HG02588 (cell line): ENCODE measurements around the gene ARL14.

Source experiments
- ATAC-seq: cut with Tn5 transposase; IDR thresholded peaks from one replicate; pipeline ENCODE4 v1.9.1; 2021; ENCODE audit warnings: mild to moderate bottlenecking, moderate library complexity; ENCODE audit not compliant: unreplicated experiment

ARL14 gene

DNA sequence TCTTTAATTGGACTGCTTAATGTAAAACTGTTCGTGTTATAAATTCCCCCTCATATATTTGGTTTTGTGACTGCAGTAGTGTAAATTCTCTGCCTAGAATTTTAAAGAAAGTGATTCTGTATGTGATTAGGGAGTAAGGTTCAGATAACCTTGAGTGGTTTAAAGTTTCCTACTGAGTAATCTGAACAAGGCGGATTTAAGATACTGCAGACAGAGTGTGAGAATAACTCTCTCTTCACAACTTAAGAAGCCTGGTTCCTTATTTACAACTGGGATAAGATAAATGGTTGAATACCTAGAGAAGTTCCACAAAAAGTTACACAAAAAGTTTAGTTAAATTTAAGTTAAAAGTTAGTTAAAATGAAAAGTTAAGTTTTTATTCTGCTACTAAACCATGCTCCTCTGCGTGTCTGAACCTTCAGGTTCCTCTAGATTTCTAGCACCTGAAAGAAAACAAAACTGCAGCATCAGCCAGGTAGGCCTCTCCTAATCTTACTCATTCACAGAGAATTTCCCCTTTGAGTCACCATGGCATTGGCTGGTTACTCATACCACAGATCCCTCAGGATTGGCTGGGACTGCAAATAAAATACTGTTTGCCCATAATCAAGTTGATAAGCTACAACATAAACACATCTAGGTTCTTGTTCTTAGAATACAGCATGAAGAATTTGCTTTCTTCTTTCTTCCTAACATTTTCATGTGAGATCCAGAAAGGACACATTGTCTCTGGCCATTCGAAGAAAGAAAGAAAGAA lies at the start of gene ARL14:
ARL14 (plus strand) TSS at position 614 of the 757 bp plus-strand sequence. CDS start 187 bp downstream, outside the sequence.
- ATAC-seq: no peak

DNA sequence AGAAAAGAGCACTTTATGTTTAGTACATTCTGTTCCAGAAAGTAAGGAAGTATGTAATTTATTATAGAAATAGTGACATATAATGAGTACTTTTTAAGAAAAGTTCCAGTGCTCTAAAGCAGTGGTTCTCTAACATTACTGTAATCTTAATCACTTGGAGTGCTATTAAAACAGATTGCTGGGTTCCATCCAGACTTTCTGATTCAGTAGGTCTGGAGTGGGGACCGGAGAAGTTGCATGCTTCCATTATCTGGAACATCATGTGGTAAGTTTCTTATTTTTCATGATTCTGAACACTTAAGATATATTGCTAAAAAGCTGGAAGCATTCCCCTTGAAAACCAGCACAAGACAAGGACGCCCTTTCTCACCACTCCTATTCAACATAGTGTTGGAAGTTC lies 47.5 kb upstream of the ARL14 start:
- ATAC-seq: no peak

DNA sequence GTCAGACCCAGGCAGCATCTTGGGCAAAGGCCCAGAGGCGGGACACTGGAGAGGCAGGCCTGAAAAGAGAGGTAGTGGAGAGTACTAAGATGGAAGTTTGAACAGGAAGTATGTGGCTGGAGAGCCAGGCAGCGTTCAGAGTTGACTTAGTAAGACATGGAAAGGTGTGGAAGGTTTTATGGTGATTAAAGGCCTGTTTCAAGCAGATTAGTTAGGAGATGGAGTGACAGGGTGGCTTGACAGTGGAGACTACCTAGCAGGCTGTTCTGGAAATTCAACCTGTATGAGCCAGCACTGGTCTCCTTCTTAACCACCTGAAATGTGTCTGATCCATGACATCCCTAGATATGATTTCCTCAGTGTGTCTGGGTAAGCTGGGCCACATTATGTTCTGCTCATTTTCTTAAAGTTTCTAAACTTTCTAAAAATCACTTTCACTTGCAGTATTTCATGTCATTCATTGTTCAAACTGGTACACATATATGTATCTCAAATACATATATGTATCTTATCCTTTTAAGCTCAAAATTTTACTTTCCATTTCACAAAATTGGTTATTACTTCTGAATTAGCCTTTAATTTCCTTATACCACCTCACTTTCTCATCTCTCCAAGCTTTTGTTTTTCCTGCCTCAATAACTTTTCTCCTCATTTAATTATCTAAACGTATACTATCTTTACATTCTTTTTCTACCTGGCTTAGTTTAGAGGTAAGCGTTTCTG lies 43.4 kb upstream of the ARL14 start:
- ATAC-seq: no peak

DNA sequence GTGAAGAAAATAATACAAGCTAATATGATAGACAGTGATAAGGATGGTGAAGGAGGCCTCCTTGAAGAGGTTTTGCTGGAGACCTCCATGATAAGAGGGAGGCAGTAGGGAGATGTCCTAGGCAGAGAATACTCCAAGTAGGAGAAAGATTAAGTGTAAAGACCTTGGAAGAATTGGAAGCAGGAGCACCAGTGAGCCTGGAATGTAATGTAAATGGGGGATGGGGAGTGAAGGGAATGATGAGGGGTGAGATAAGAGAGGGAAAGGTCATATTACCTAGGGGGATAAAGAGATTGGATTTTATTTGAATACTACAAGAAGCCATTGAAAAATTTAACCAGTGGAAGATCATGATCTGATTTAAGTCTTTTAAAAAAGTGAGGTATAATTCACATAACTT lies 41.7 kb upstream of the ARL14 start:
- no peak for ATAC-seq

DNA sequence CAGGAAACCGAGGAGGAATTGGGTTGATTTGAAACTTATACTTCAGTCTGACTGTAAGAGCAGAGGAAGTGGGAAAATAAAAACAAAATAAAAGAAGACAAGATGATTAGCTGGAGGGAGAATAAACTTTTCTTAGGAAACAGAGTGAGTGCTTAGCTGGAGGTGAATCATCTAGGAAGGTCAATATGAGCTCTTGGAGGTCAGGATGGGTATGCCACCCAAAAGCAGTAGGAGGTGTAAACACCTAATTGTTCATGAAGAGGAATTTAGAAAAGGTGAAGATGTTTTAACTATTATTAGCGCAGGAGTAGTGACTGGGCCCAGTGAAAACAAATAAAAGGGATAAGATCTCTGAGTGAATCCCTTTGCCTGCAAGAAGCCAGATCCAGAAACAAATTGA lies 39.9 kb upstream of the ARL14 start:
- no peak for ATAC-seq

DNA sequence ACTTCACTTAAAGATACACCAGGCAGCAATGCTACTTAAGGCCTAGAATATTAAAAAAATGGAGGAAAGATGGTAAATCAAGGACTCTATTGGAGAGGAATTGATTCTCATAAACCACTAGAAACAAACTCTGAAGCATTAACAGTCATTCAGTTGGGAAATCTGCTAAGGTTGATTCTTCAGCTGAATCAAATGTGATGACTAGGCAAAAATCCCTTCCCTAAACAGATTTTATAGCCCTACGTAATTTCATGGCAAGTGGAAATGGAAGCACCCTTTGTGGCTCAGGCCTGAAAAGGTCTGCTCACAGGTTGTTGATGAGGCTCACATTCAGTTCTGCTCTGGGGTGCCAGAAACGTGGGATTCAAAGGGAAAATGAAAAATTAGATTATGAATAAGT lies 38.8 kb upstream of the ARL14 start:
- no peak for ATAC-seq

DNA sequence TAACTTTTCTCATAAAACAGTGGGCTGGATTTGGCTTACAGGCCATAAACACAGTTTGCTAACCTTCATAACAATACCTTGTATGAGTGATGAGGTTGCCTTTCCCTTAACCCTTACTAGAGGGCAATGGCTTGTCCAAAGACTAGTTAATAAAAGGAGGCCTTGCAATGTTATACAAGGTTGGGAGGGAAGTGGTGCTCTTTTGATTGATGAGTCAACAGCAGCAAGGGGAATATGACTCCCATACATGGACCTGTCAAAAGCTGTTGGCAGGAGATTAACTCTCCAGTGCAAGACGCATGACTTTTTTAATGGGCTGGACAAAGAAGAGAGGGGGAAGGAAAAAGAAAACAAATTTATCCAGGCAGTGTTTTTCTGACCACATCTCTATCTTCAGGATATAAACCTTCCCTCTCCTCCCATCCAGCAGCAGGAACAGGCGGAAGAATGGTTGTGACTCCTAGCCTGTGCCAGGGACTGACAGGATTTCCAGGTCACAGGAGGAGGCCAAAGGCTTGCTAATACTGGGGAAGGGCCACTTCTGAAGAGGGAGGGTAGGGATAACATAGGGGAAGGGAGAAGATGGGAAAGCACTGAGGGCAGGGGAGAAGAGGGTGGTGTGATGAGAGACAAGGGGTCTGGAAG lies 35.2 kb upstream of the ARL14 start:
- no peak for ATAC-seq

DNA sequence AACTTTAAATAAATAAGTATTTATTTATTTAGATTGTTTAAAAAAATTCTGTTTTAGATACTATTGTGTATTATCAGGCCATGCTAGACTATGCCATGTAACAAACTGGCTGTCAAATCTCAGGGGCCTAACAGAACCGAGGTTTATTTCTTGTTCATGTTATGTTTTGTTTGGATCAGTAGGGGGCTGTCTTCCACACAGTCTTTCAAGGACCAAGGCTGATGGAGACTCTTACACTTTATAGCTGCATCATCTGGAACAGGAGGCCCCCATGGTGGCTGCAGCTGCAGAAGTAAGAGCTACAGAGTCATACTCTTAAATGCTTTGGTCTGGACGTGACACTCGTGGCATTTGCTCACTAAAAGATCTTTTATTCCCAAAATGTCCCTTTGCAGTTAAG lies 33.0 kb upstream of the ARL14 start:
- no peak for ATAC-seq

DNA sequence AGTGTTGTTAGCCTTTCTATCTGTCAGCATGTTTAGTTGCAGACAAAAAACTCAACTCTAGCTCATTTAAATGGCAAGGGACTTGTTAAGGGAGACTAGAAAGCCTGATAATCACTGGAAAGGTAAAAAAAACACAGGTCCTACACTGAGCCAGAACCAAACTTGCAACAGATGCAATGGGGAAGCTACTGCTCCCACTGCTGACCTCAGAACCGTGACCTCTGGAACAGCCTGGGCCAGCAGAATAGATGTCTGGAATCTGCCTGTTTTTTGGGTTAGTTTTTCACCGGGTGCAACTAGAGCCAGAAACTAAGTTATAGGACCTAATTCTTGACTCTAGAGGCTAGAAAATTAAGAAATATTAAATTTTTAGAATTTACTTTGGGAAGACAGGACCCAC lies 32.5 kb upstream of the ARL14 start:
- no peak for ATAC-seq

DNA sequence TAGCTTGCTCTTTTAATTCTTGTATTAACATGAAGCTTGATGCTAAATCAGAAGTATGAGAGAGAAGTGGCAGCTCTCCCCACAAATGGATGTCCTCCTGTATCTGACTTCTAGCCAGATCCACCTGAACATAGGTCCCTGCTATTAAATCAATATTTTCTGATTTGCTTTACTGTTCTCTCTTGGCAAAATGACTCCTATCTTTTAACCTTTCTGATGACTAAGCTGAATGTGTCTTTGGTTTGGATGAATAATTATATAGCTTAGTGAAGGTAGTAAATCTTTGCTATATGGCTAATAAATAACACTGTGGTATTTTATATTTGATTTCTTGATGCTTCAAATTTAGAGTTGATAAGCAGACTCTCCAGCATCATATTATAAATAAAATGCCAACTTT lies 28.3 kb upstream of the ARL14 start:
- no peak for ATAC-seq

DNA sequence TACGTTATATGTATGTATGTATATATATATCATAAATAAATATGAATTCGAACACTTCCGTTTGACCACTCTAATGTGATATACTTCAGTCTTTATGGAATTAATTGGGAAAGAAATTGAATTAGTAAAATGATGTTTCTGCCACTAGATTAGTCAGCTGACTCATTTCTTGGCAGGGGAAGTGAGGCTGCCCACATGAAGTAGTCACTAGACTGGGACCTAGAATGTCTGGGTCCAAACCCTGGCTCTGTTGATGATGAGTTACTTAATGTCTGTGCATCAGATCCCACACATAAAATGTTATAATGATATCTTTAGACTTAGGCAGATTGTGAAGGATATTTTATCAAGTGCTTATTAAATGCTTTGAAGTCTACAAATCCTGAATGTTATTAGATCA lies 27.4 kb upstream of the ARL14 start:
- no peak for ATAC-seq

DNA sequence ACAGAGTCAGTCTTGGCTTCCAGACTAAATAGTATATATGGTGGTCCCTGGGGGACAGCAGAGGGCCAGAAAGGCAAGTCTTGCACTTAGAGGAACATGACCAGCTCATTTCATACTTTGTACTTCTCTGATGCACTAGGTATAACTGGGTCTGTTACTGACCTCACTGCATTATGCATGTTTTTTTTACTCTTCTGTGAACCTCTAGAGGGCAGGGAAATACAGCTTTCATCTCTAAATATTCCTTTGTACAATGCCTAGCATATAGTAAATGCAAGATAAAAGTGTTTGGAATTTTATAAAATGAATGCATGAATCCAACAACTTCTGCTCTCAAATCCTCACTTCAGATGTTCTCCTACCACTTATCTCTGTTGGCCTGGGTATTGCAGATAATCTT lies 23.4 kb upstream of the ARL14 start:
- no peak for ATAC-seq

DNA sequence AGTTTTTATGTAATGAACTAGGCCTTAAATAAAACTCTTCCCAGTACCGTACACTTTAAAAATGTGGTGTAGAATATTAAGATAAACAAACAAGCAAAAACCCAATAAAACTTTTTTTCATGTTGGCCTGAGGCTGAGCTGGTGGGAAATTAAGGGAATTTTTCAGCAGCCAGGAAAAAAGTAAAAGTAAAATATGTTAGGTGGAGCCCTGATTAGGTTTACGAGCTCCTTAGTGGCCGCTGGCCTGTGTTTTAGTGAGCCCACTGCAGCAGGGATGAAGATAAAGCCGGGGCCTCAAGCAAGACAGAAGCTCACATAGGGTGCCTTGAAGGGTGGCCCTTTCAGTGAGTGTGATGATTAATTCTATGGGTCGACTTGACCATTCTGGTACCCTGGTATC lies 16.1 kb upstream of the ARL14 start:
- no peak for ATAC-seq

DNA sequence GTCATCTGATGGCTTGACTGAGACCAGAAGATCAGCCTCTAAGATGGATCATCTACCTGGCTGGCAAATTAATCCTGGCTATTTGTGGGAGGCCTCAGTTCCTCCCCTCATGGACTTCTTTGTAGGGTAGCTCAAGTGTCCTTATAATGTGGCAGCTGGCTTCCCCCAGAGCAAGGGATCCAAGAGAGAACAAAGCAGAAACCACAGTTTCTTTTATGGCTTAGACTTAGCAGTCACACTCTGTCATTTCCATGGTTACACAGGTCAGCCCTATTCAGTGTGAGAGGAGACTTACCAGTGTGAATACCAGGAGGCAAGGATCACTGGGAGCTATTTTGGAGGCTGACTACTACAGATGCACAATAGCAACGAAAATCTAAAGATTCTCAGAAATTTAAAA lies 15.3 kb upstream of the ARL14 start:
- ATAC-seq: no peak

DNA sequence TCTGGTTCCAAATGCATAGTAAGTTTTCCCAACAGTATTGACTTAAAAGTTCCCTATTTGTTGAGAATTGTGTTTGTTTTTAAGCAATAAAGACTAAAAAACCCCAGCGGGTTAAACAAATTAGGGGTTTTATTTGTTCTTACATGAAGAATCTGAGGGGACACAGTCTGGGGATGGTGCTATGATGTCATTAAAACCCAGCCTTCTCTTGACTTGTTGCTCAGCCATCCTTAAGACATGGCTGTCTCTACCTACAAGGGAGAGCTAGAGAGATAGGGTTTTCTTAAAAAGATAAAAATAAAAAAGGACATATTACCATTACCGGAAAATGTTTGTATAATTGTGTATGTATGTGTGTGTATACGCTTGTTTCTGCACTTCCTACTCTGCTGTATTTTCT lies 11.7 kb upstream of the ARL14 start:
- ATAC-seq: no peak

DNA sequence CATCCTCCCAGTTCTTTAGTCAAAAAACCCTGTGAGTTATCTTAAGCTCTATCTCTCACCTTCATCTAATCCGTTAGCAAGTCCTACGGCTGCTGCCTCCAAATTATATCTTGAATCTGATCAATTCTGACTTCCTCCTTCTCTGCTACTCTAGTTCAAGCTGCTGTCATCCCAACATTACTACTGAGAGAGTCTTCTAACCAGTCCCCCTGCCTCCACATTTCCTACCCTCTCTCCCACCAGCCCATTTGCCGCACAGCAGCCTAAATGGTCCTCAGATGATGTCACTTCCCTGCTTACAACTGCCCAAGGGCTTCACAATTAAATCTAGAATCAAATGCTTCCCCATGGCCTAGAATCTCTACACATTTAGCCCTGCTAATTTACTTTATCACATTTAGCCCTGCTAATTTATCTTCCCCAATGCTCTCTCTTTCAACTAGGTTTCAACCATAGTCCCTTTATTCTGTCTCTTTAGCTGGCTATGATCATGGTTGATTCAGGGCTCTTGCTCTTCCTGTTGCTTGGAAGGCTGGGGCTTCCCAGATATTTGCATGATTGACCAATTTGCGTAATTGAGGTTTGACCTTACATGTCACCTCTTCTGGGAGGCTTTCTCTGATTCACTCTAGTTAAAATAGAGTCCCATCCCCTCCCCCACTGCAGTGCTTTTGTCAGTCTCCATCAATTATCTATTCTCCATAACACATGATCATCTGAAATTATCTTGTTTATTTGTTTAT lies 11.0 kb upstream of the ARL14 start:
- ATAC-seq: peak; percentile 85

DNA sequence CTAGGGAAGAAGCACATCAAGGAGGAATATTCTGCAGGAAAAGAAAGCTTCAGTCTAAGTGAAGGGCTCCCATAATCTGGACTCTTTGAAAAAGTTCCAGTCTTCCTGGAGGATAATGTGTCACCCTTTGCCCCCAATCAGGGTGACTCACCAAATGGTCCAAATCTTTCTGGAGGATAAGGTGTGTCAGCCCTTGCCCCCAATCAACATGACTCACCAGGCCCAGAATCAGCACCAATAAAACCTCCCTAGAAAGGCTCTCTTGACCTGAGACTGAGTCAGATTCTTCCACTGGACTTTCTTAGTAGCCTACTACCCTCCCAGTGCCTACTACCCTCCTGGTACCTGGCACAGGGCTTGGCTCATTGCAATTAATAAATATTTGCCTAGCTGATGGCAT lies 9.5 kb upstream of the ARL14 start:
- ATAC-seq: no peak

DNA sequence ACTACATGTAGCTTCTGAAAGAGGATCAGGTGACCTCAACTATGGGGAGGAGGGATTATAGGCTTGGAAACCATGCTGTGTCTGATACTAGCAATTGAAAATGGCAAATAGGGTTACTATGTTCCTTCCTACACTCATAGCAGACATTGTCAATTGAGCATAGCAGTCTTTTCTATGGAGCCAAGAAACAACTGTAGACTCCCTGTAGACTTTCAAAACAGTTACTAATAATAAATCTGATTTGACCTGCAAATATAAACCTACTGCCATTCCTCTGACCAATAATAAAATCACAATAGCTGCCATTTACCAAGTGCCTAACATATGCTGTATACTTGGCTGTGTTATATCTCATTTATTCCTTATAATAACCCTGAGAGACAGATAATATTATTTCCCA lies 8.5 kb upstream of the ARL14 start:
- ATAC-seq: no peak

DNA sequence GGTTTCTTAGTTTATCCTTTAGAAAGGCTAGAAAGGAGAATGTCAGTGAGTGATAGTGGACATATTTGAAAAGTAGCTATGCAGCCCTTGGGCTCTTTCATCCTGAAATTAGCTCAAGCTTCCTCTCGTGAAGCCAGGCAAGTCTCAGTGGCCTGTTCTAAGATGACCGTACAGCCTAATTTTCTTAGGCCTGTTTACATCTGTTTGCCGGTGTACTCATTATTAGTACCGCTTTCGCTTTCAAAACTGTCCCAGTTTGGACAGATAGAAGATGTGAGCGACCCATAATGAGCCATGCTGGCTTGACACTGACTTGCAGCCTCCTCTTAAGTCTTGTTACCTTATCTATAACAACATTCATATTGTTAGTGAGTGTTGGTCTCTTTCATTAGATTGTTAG lies 5.7 kb upstream of the ARL14 start:
- peak; percentile 96 for ATAC-seq

DNA sequence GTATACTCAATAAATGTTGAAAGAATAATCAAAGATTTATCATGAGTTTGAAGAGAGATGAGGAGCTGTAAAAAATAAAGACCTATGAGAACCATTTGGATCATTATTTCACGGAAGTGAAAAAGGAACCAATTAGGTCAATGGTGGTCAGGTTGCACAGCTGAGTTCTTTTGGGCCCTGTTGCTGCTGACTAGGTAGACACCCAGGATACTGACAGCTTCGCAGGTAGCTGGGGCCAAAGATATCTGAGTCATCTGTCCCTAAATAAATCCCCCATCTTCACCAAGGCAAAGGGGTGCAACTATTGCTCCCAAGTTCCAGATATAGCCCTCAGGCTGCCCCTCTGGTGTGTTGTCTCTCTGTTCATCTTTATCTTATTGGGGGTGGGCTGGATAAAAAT lies 5.0 kb upstream of the ARL14 start:
- no peak for ATAC-seq

DNA sequence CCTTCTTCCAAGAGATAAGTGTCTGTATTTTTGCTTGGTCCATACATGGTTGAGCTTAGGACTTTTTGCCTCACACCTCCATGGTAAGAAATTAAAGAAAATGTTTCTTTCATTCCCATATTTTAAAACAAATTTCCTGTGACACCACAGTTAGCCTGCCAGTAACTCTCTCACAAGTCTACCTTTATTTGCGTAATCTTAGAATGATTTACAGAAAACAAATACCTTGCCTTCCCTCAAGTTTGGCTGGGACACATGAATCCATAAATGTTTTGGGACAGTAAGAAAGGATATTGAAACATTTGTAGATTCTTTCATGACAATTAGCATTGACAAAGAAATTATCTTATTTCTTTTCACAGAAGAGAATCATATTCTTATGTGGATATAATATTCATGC lies 3.8 kb upstream of the ARL14 start:
- no peak for ATAC-seq
